K562 (cell line): ENCODE results near the gene SLC12A3. TPM values are rescaled to one million over a fixed set of nuclear protein-coding genes. Genes with fewer than 3 reads are reported as not detected.

Source experiments
- EWSR1 ChIP-seq: fragments of 450-650 bp; IDR thresholded peaks from 2 replicates; pipeline ENCODE4 v1.6.1; 2018; ENCODE audit warnings: borderline replicate concordance, mild to moderate bottlenecking, low read depth, moderate library complexity; ENCODE audit not compliant: partially characterized antibody
- HNRNPK ChIP-seq: fragments of 200-400 bp; formaldehyde crosslinking; IDR thresholded peaks from one replicate; pipeline ENCODE4 v1.6.1; 2018; ENCODE audit warnings: mild to moderate bottlenecking, low read depth, low read length; ENCODE audit not compliant: poor library complexity, severe bottlenecking
- NONO ChIP-seq, 2 experiments: fragments of 200-400 bp in 1 of 2; fragments of 450-650 bp in 1 of 2; formaldehyde crosslinking in 1 of 2; IDR thresholded peaks; 2 replicates each; pipeline ENCODE4 v1.6.1; 2017; ENCODE audit warnings: low read depth in 2 of 2, mild to moderate bottlenecking in 2 of 2, moderate library complexity in 2 of 2, low read length in 1 of 2
- PML ChIP-seq: IDR thresholded peaks from 2 replicates; pipeline ENCODE4 v1.6.1; 2012; ENCODE audit warnings: low read length, inconsistent platforms
- SMARCA4 ChIP-seq: fragments of 450-650 bp; IDR thresholded peaks from 2 replicates; pipeline ENCODE4 v1.6.1; 2016
- SNIP1 ChIP-seq: fragments of 450-650 bp; IDR thresholded peaks from 2 replicates; pipeline ENCODE4 v1.7.1; 2017; ENCODE audit warnings: low read depth, mild to moderate bottlenecking
- TAL1 ChIP-seq: fragments of 450-650 bp; IDR thresholded peaks from 2 replicates; pipeline ENCODE4 v1.6.1; 2016; ENCODE audit warnings: mild to moderate bottlenecking
- TCFL5 ChIP-seq: fragments of 250-450 bp; sonication (Bioruptor Pico); conservative IDR thresholded peaks from 2 replicates; pipeline ENCODE4 v1.6.1; 2021; ENCODE audit warnings: mild to moderate bottlenecking, moderate library complexity, matching md5 sums
- TEAD4 ChIP-seq, 2 experiments: sonication (generic) in 1 of 2; formaldehyde crosslinking in 1 of 2; IDR thresholded peaks; 2 replicates each; pipeline versions ENCODE4 v1.6.1 to v1.8.0; 2012 to 2022; ENCODE audit warnings: borderline replicate concordance in 1 of 2, inconsistent platforms in 1 of 2, low read length in 1 of 2, mild to moderate bottlenecking in 1 of 2, missing genetic modification reagents in 1 of 2
- ZNF143 ChIP-seq: sonication (generic); formaldehyde crosslinking; IDR thresholded peaks from 2 replicates; pipeline ENCODE4 v1.9.0; 2022; ENCODE audit warnings: mild to moderate bottlenecking, missing genetic modification reagents
- ZNF23 ChIP-seq: fragments of 250-450 bp; sonication (Bioruptor Pico); IDR thresholded peaks from 2 replicates; pipeline ENCODE4 v1.4.0; 2020; ENCODE audit warnings: mild to moderate bottlenecking
- ZNF445 ChIP-seq: fragments of 250-450 bp; sonication (Bioruptor Pico); IDR thresholded peaks from 2 replicates; pipeline ENCODE4 v1.4.0; 2020; ENCODE audit warnings: low read depth, mild to moderate bottlenecking, moderate library complexity
- ZNF695 ChIP-seq: fragments of 450-650 bp; formaldehyde crosslinking; IDR thresholded peaks from 2 replicates; pipeline ENCODE4 v1.4.0; 2020; ENCODE audit warnings: mild to moderate bottlenecking, moderate library complexity
- ZSCAN29 ChIP-seq: fragments of 450-650 bp; IDR thresholded peaks from 2 replicates; pipeline ENCODE4 v1.6.1; 2017
- ZSCAN32 ChIP-seq: fragments of 450-650 bp; formaldehyde crosslinking; IDR thresholded peaks from 2 replicates; pipeline ENCODE4 v1.4.0; 2020; ENCODE audit warnings: mild to moderate bottlenecking, moderate library complexity
- polyA plus RNA-seq, 8 experiments: library from polyadenylated mRNA; depleted of rRNA in 4 of 8; stranded (reverse) in 5 of 8; unstranded in 3 of 8; fragments of >200 nt; fragmentation: Nextera tagmentation in 2 of 8; fragmentation: Illumina TruSeq in 1 of 8; extraction: Ambion mirVana in 2 of 8; extraction: Trizol in 1 of 8; gene quantifications; 2 replicates each; pipeline versions ENCODE4 v1.2.1 to v1.2.3, GENCODE V29; 2011 to 2014; ENCODE audit warnings: inconsistent platforms in 1 of 8, missing spikeins in 1 of 8
- total RNA-seq, 7 experiments: library from RNA; depleted of rRNA in 6 of 7; stranded (reverse); fragments of >200 nt in 6 of 7; fragmentation: Illumina TruSeq in 2 of 7; extraction: Trizol in 2 of 7; gene quantifications; 2 replicates each; pipeline versions ENCODE4 v1.2.1 to v1.2.3, GENCODE V29; 2011 to 2021; ENCODE audit warnings: low replicate concordance in 1 of 7
- TF ChIP-seq, protein P1 (sequence below): fragments of 250-450 bp; sonication (Bioruptor Pico); IDR thresholded peaks from 2 replicates; pipeline ENCODE4 v1.8.0; 2021; ENCODE audit warnings: moderate library complexity, mild to moderate bottlenecking, inconsistent platforms
- TF ChIP-seq, protein P2 (sequence below): fragments of 200-800 bp; sonication (Bioruptor generic); IDR thresholded peaks from 2 replicates; pipeline ENCODE4 v1.6.1; 2016; ENCODE audit warnings: missing genetic modification characterization, missing compliant biosample characterization
- TF ChIP-seq, protein P3 (sequence below): fragments of 250-450 bp; sonication (Bioruptor Pico); IDR thresholded peaks from 2 replicates; pipeline ENCODE4 v1.5.0; 2021
- TF ChIP-seq, protein P4 (sequence below): sonication (generic); formaldehyde crosslinking; IDR thresholded peaks from 2 replicates; pipeline ENCODE4 v1.8.0; 2022; ENCODE audit warnings: missing genetic modification reagents, mild to moderate bottlenecking, moderate library complexity, borderline replicate concordance

SLC12A3 gene
- total and polyA plus RNA-seq, 9 of the 15 experiments (the other 6 are each of a cell fraction or from before 2014, with no cell fraction given): not detected

DNA sequence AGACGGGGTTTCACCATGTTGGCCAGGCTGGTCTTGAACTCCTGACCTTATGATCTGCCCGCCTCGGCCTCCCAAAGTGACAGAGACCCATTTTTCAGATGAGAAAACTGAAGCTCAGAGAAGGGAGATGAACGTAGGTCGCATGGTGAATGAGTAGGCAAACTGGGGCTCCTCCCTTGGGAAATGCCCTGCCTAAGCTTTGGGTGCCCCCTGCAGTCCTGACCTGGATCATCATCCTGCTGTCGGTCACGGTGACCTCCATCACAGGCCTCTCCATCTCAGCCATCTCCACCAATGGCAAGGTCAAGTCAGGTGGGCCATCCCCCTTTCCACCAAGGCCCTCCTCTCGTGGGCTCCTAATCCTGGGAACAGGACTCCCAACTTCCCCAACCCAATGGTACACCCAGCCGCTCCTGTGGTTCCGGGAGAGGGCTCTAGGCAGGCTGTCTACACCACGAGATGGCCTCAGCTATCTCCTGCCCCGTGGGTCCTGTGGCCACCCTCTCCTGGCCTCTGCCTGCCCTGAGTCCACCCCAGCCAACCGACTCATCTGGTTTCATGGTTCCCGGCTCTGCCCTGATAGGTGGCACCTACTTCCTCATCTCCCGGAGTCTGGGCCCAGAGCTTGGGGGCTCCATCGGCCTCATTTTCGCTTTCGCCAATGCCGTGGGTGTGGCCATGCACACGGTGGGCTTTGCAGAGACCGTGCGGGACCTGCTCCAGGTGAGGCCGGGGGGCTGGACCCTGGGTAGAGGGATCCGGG, 4.7 kb downstream of the SLC12A3 start (continued):
- TF ChIP-seq, protein P1, sequence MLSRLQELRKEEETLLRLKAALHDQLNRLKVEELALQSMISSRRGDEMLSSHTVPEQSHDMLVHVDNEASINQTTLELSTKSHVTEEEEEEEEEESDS (CRISPR knock-in tag): no peak
- no peak for TF ChIP-seq ZSCAN32 (CRISPR knock-in tag)
- TF ChIP-seq ZNF695 (CRISPR knock-in tag): no peak
- TF ChIP-seq ZSCAN29: no peak
- TF ChIP-seq TAL1: no peak
- TF ChIP-seq, protein P2, sequence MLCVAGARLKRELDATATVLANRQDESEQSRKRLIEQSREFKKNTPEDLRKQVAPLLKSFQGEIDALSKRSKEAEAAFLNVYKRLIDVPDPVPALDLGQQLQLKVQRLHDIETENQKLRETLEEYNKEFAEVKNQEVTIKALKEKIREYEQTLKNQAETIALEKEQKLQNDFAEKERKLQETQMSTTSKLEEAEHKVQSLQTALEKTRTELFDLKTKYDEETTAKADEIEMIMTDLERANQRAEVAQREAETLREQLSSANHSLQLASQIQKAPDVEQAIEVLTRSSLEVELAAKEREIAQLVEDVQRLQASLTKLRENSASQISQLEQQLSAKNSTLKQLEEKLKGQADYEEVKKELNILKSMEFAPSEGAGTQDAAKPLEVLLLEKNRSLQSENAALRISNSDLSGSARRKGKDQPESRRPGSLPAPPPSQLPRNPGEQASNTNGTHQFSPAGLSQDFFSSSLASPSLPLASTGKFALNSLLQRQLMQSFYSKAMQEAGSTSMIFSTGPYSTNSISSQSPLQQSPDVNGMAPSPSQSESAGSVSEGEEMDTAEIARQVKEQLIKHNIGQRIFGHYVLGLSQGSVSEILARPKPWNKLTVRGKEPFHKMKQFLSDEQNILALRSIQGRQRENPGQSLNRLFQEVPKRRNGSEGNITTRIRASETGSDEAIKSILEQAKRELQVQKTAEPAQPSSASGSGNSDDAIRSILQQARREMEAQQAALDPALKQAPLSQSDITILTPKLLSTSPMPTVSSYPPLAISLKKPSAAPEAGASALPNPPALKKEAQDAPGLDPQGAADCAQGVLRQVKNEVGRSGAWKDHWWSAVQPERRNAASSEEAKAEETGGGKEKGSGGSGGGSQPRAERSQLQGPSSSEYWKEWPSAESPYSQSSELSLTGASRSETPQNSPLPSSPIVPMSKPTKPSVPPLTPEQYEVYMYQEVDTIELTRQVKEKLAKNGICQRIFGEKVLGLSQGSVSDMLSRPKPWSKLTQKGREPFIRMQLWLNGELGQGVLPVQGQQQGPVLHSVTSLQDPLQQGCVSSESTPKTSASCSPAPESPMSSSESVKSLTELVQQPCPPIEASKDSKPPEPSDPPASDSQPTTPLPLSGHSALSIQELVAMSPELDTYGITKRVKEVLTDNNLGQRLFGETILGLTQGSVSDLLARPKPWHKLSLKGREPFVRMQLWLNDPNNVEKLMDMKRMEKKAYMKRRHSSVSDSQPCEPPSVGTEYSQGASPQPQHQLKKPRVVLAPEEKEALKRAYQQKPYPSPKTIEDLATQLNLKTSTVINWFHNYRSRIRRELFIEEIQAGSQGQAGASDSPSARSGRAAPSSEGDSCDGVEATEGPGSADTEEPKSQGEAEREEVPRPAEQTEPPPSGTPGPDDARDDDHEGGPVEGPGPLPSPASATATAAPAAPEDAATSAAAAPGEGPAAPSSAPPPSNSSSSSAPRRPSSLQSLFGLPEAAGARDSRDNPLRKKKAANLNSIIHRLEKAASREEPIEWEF (CRISPR knock-in tag): no peak
- TF ChIP-seq SNIP1: no peak
- TF ChIP-seq, protein P3, sequence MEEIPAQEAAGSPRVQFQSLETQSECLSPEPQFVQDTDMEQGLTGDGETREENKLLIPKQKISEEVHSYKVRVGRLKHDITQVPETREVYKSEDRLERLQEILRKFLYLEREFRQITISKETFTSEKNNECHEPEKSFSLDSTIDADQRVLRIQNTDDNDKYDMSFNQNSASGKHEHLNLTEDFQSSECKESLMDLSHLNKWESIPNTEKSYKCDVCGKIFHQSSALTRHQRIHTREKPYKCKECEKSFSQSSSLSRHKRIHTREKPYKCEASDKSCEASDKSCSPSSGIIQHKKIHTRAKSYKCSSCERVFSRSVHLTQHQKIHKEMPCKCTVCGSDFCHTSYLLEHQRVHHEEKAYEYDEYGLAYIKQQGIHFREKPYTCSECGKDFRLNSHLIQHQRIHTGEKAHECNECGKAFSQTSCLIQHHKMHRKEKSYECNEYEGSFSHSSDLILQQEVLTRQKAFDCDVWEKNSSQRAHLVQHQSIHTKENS (CRISPR knock-in tag): no peak
- TF ChIP-seq ZNF23 (CRISPR knock-in tag): no peak
- TF ChIP-seq ZNF445: no peak
- no peak for TF ChIP-seq EWSR1
- no peak for TF ChIP-seq HNRNPK
- TF ChIP-seq TEAD4 (IDR thresholded peaks at IDR 0.05; ENCODE audit: low read length): no peak
- TF ChIP-seq TEAD4 (CRISPR knock-in tag; IDR thresholded peaks at IDR 0.05; ENCODE audit: borderline replicate concordance): no peak
- TF ChIP-seq TCFL5 (CRISPR knock-in tag): no peak
- TF ChIP-seq PML: no peak
- no peak for TF ChIP-seq SMARCA4
- TF ChIP-seq ZNF143 (CRISPR knock-in tag): no peak
- no peak for TF ChIP-seq NONO (IDR thresholded peaks at IDR 0.05; ENCODE audit: low read depth in 2 of 2, low read length in 1 of 2)
- TF ChIP-seq, protein P4, sequence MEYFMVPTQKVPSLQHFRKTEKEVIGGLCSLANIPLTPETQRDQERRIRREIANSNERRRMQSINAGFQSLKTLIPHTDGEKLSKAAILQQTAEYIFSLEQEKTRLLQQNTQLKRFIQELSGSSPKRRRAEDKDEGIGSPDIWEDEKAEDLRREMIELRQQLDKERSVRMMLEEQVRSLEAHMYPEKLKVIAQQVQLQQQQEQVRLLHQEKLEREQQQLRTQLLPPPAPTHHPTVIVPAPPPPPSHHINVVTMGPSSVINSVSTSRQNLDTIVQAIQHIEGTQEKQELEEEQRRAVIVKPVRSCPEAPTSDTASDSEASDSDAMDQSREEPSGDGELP: peak; percentile 50; the same call in 1 of the 2 replicates
